GM18909 (cell line): ENCODE results near the gene NATD1.

Experiments
- ATAC-seq: cut with Tn5 transposase; IDR thresholded peaks from one replicate; pipeline ENCODE4 v1.9.1; 2021; ENCODE audit warnings: mild to moderate bottlenecking; ENCODE audit not compliant: unreplicated experiment, poor library complexity

The NATD1 gene

GRCh38 chr17:21249086-21249795 is 4.0 kb downstream of the NATD1 start:
- ATAC-seq = no peak

DNA sequence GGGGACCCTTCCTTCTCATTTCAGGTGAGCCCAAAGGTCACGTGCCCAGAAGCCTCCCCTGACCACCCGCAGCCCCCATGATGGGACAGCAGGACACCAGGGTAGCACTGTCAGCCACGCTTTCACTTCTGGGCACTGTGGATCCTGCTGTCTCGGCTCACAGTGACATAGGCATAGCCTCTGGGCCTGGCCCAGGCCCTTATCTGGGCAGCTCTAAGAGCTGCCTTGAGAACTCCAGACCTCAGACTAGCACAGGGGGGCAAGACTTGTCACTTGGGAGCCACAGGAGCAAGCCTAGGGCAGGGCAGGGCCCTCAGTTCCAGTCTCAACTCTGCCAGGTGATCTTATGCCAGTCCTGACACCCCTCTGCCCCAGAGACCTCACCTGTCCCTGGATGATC is 4.7 kb downstream of the NATD1 start:
- no peak for ATAC-seq

DNA sequence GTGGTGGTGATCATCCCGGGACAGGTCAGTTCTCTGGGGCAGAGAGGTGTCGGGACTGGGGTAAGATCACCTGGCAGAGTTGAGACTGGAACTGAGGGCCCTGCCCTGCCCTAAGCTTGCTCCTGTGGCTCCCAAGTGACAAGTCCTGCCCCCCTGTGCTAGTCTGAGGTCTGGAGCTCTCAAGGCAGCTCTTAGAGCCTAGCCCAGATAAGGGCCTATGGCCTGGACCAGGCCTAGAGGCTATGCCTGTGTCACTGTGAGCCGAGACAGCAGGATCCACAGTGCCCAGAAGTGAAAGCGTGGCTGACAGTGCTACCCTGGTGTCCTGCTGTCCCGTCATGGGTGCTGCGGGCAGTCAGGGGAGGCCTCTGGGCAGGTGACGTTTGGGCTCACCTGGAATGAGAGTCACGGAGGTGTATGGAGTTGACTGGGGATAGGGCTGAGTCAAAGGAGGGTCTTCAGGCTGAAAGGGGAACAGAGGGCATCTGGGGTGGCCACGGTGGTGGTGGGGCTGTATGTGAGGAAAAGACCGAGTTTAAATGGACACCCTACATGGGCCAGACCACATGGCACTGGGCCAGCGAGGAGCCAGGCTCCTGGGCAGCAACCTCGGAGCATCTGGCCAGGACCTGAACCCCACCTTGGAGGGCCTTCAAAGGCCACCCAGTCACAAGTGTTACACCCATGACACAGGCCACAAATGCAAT is 5.5 kb downstream of the NATD1 start:
- ATAC-seq = no peak

DNA sequence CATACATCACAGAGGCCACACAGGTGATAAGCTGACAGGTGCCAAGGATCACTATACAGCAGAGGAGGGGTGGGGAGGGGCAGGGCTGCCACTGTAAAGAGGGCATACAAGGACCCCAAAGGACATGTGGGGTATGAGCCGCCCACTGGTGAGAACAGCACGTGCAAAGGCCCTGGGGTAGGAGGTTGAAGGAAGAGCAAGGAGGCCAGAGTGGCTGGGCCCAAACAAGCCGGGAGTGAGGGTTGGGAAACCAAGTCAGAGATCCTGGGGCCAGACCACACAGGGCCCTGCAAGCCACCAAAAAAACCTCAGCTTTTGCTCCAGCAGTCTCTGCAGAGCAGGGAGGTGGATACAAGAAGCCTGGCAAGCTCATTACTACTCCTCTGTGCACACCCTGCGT is 6.5 kb downstream of the NATD1 start:
- no peak for ATAC-seq

GRCh38 chr17:21245639-21246084 is 7.5 kb downstream of the NATD1 start:
- ATAC-seq = no peak

GRCh38 chr17:21243516-21244303 is 9.5 kb downstream of the NATD1 start:
- no peak for ATAC-seq

DNA sequence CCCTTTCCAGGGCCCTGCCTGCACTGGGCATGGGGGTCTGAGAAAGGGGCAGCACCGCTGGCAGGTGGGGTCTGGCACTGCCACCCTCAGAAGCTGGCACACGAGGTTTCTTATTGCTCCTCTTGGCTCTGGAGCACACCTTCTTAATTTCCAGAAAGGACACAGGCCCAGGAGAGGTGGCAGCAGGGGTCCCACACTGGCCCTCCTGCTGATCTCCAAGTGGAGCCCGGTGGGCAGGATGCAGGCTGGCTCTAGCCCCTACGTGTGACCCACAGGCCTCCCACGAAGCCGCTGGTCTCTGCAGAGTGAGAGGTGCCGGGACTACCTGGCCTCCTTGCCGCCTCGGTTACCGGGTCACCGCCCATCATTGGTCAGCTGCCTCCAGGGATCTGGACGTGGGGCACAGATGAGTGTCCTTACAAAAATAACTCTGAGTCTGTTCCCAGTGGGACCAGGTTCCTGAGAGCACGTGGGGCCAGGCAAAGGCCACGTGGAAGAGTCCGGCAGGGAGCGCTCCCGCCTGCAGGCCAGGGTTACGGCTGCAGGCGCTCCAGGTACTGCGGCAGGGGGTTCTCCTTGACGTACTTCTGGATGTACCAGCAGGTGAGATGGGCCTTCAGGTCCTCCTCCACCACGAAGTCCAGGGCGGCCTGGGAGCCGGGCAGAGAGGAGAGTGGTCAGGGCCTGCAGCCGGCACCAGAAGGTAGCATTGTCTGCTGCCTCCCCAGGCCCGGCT is 10.3 kb downstream of the NATD1 start:
- ATAC-seq = no peak

GRCh38 chr17:21242026-21242697 is 11.0 kb downstream of the NATD1 start:
- no peak for ATAC-seq

DNA sequence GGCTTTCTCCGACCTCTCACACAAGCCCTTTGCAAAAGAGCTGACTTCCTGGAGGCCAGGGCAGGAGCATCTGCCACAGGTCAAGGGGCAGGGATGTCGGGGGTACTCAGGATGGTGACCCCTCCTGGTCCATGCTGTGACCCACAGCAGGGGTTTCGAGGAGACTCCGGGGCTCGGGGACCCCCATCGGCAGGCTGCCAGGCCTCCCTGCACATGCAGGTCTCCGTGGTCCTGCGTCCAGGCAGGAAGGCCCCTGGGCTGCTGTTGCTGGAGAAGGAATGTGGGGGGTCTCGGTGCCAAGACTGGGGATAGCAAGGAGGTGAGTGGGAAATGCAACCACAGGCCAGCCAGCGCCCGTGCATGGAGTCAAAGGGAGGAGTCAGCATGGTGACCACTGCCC is 11.6 kb downstream of the NATD1 start:
- ATAC-seq = no peak

DNA sequence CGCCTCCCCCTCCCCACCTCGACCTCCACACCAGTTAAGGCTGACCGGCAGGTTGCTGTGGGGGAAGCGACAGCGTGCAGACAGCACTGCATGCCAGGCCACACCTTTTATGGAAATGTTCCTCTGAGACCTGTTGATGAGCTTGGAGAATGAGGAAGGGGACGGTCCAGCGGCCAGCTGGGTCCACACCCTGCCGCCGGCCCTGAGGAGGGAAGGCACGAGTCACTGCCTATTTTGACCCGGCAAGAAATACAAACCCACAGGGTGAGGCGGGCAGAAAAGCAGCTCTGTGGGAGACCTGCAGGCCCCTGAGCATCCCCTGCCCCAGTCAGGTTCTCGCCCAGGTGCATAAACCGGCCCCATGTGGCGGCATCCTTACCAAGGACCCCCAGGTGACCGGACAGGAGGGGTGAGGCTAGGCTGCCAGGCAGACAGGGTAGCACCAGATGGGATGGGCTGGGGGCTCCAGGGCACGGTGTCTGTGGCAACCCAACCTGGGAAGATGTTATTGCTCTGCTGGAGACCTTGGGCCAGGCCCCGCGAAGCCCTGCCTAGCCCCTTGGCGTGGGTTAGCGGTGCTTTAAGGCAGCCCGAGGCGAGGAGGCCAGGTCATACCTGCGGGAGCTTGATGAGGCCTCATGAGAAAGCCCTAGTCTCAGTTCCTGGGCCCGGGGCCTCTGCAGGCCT is 12.7 kb downstream of the NATD1 start:
- ATAC-seq = no peak

- ATAC-seq = no peak
Observed at GRCh38 chr17:21239680-21240368, 13.4 kb downstream of the NATD1 start.

DNA sequence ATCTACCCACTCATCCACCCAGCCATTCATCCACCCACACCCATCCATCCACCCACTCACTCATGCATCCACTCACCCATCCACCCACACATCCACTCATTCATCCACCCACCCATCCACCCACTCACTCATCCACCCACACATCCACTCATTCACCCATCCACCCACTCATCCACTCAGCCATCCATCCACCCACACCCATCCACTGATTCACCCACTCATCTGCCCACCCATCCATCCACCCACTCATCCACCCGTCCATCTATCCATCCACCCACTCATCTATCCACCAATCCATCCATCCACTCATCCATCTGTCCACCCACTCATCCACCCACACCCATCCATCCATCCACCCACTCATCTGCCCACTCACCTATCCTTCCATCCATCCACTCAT is 17.3 kb downstream of the NATD1 start:
- no peak for ATAC-seq

- no peak for ATAC-seq
Observed at GRCh38 chr17:21233581-21234347, 19.4 kb downstream of the NATD1 start.

DNA sequence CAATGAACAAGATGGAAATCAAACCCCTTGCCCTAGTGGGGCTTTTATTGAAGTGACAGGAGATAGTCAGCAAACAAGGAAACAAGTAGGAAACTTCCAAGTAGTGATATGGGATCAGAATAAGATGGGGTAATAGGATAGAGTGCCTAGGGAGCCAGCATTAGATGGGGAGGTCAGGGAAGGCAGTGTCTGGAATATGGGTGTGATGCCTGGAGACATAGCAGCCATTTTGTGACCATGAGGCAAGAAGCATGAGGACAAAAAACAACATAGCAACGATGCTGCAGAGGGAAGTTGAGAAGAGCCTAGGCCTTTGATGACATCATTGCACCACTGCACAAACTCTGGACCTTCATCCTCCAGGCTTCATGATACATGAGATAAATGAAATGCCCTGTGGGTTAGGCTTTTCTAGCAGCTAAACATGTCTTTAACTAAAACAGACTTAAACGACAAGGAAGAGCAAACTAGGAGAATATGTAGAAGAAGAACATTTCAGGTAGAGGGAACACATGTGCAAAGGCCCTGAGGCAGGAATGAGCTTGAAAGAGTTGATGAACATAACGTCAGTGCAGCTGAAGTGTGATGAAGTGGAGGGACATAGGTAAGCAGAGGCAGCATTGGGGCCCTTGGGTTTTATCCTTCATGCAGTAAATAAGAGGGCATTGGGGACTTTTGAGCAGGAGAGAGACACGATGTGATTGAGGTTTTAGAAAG is 21.0 kb downstream of the NATD1 start:
- ATAC-seq = no peak

GRCh38 chr17:21231533-21231932 is 21.7 kb downstream of the NATD1 start:
- no peak for ATAC-seq

GRCh38 chr17:21228845-21229244 is 24.4 kb downstream of the NATD1 start:
- no peak for ATAC-seq

GRCh38 chr17:21228111-21228510 is 25.1 kb downstream of the NATD1 start:
- ATAC-seq = no peak
